Measurements from ENCODE around the gene CACNA1D.

CACNA1D gene

DNA sequence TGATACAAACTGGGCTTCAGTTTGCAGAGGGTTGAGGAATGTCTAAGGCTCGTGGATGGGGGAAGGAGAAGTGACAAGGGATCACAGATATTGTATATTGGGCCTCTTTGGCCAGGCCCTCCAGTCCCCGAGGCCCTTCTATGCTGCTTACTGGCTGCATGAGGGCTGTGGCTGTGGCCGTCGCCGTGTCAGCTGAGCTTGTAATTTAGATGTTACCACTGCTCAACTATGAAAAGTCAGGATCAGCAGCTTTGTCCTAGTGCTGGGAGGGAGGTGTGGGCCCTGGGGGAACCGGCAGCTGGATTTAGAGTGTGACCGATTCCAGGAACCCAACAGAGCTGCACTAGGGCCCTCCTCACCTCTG lies 51.6 kb downstream of the CACNA1D start:
- TF ChIP-seq, protein P1, sequence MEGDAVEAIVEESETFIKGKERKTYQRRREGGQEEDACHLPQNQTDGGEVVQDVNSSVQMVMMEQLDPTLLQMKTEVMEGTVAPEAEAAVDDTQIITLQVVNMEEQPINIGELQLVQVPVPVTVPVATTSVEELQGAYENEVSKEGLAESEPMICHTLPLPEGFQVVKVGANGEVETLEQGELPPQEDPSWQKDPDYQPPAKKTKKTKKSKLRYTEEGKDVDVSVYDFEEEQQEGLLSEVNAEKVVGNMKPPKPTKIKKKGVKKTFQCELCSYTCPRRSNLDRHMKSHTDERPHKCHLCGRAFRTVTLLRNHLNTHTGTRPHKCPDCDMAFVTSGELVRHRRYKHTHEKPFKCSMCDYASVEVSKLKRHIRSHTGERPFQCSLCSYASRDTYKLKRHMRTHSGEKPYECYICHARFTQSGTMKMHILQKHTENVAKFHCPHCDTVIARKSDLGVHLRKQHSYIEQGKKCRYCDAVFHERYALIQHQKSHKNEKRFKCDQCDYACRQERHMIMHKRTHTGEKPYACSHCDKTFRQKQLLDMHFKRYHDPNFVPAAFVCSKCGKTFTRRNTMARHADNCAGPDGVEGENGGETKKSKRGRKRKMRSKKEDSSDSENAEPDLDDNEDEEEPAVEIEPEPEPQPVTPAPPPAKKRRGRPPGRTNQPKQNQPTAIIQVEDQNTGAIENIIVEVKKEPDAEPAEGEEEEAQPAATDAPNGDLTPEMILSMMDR (IDR thresholded peaks at IDR 0.05; ENCODE audit: insufficient read depth, low read length, missing control alignments): no peak
- POLR2A ChIA-PET: no interaction called here
- CTCF ChIA-PET: no interaction called here
- no peak for DNase-seq (ENCODE audit: low read depth, low spot score)
- H3K4me3 ChIP-seq (ENCODE audit: low read depth, low read length): no peak overlapping the region

- CTCF ChIA-PET: no interaction called here
- H3K4me3 ChIP-seq (ENCODE audit: low read depth, low read length): no peak overlapping the region
- DNase-seq (ENCODE audit: low read depth, low spot score): no peak
- TF ChIP-seq, protein P1 (IDR thresholded peaks at IDR 0.05; ENCODE audit: insufficient read depth, low read length, missing control alignments): no peak
- POLR2A ChIA-PET: no interaction called here
These were observed 52.9 kb downstream of the CACNA1D start for GRCh38 chr3:53547327-53547726.

GRCh38 chr3:53550005-53550620 lies 55.7 kb downstream of the CACNA1D start:
- ChIA-PET POLR2A (no interaction called here), CTCF (no interaction called here)
- TF ChIP-seq, protein P1 (IDR thresholded peaks at IDR 0.05; ENCODE audit: insufficient read depth, low read length, missing control alignments): no peak
- no peak overlapping the region for H3K4me3 ChIP-seq (ENCODE audit: low read depth, low read length)
- no peak for DNase-seq (ENCODE audit: low read depth, low spot score)

GRCh38 chr3:53551324-53551723 lies 56.9 kb downstream of the CACNA1D start:
- DNase-seq (ENCODE audit: low read depth, low spot score): no peak
- ChIA-PET CTCF (no interaction called here), POLR2A (no interaction called here)
- H3K4me3 ChIP-seq (ENCODE audit: low read depth, low read length): no peak overlapping the region
- TF ChIP-seq, protein P1 (IDR thresholded peaks at IDR 0.05; ENCODE audit: insufficient read depth, low read length, missing control alignments): no peak

GRCh38 chr3:53552730-53553129 lies 58.3 kb downstream of the CACNA1D start:
- POLR2A ChIA-PET: no interaction called here
- no peak for DNase-seq (ENCODE audit: low read depth, low spot score)
- TF ChIP-seq, protein P1 (IDR thresholded peaks at IDR 0.05; ENCODE audit: insufficient read depth, low read length, missing control alignments): no peak
- CTCF ChIA-PET: no interaction called here
- no peak overlapping the region for H3K4me3 ChIP-seq (ENCODE audit: low read depth, low read length)

- POLR2A ChIA-PET: no interaction called here
- TF ChIP-seq, protein P1 (IDR thresholded peaks at IDR 0.05; ENCODE audit: insufficient read depth, low read length, missing control alignments): no peak
- no peak for DNase-seq (ENCODE audit: low read depth, low spot score)
These were observed 58.8 kb downstream of the CACNA1D start for GRCh38 chr3:53553200-53553599.

More at GRCh38 chr3:53553200-53553599, 58.8 kb downstream of the CACNA1D start:
- no peak overlapping the region for H3K4me3 ChIP-seq (ENCODE audit: low read depth, low read length)
- CTCF ChIA-PET: no interaction called here
